Measurements from ENCODE around the gene ANKRD17.

The ANKRD17 gene

GRCh38 chr4:73045879-73046278, 212.7 kb downstream of the ANKRD17 start:
- ATAC-seq: no peak
- no peak for DNase-seq

GRCh38 chr4:73037057-73037456, 221.5 kb downstream of the ANKRD17 start:
- ATAC-seq (no peak), DNase-seq (no peak)

- ATAC-seq (peak; percentile 58), DNase-seq (no peak)
Measured at GRCh38 chr4:73036123-73036522, 222.5 kb downstream of the ANKRD17 start.

DNA sequence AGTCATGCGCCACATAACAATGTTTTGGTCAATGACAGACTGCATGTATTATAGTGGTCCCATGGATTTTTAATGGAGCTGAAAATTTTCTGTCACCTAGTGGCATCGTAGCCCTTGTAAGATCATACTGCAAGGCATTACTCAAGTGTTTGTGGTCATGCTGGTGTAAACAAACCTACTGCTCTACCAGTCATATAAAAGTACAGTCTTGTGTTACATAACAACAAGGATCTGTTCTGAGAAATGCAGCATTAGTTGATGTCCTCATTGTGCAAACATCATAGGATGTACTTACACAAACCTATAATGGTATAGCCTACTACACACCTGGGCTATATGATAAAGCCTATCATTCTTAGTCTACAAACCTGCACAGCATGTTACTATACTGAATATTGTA, 223.7 kb downstream of the ANKRD17 start:
- DNase-seq (no peak), ATAC-seq (no peak)

- no peak for DNase-seq
- no peak for ATAC-seq
Measured at GRCh38 chr4:73028621-73029020, 230.0 kb downstream of the ANKRD17 start.
